Measurements from ENCODE around the gene AGFG2. TPM values are rescaled to one million over a fixed set of nuclear protein-coding genes. Genes with fewer than 3 reads are reported as not detected.
A peak's percentile ranks its signal among the peaks of the same experiment; 100 is the strongest.

AGFG2 gene
- total RNA-seq, 1 donor from 2014 or later = 4.0 TPM

GRCh38 chr7:100582041-100582579, 43.1 kb downstream of the AGFG2 start:
- TF ChIP-seq CTCF (IDR thresholded peaks at IDR 0.05; ENCODE audit: insufficient read depth, low read length, poor library complexity, severe bottlenecking) = no peak
- Histone ChIP-seq H3K36me3 (ENCODE audit: control insufficient read depth, insufficient read depth, low read length) (peaks cover 4% of the 10 kb centered on the region), H3K4me3 (ENCODE audit: low read depth, low read length) (no peak overlapping the region), H3K27me3 (ENCODE audit: control insufficient read depth, insufficient read depth, low read length) (no peaks in the 10 kb centered on the region)
- no peak for DNase-seq (ENCODE audit: low read depth)

GRCh38 chr7:100582650-100583049, 43.6 kb downstream of the AGFG2 start:
- Histone ChIP-seq H3K4me3 (ENCODE audit: low read depth, low read length) (no peak overlapping the region), H3K36me3 (ENCODE audit: control insufficient read depth, insufficient read depth, low read length) (peaks cover 4% of the 10 kb centered on the region), H3K27me3 (ENCODE audit: control insufficient read depth, insufficient read depth, low read length) (no peaks in the 10 kb centered on the region)
- DNase-seq (ENCODE audit: low read depth) = no peak
- TF ChIP-seq CTCF (IDR thresholded peaks at IDR 0.05; ENCODE audit: insufficient read depth, low read length, poor library complexity, severe bottlenecking) = no peak

- Histone ChIP-seq H3K36me3 (ENCODE audit: control insufficient read depth, insufficient read depth, low read length) (peaks cover 4% of the 10 kb centered on the region), H3K27me3 (ENCODE audit: control insufficient read depth, insufficient read depth, low read length) (no peaks in the 10 kb centered on the region), H3K4me3 (ENCODE audit: low read depth, low read length) (no peak overlapping the region)
- TF ChIP-seq CTCF (IDR thresholded peaks at IDR 0.05; ENCODE audit: insufficient read depth, low read length, poor library complexity, severe bottlenecking) = no peak
- no peak for DNase-seq (ENCODE audit: low read depth)
Measured at GRCh38 chr7:100583132-100584053, 44.4 kb downstream of the AGFG2 start.

GRCh38 chr7:100584054-100584682, 45.2 kb downstream of the AGFG2 start:
- DNase-seq (ENCODE audit: low read depth) = no peak
- Histone ChIP-seq H3K4me3 (ENCODE audit: low read depth, low read length) (peak overlapping the region; percentile 98), H3K36me3 (ENCODE audit: control insufficient read depth, insufficient read depth, low read length) (peaks cover 4% of the 10 kb centered on the region), H3K27me3 (ENCODE audit: control insufficient read depth, insufficient read depth, low read length) (no peaks in the 10 kb centered on the region)
- no peak for TF ChIP-seq CTCF (IDR thresholded peaks at IDR 0.05; ENCODE audit: insufficient read depth, low read length, poor library complexity, severe bottlenecking)

GRCh38 chr7:100584683-100585510, 45.9 kb downstream of the AGFG2 start:
- DNase-seq (ENCODE audit: low read depth) = no peak
- TF ChIP-seq CTCF (IDR thresholded peaks at IDR 0.05; ENCODE audit: insufficient read depth, low read length, poor library complexity, severe bottlenecking) = no peak
- peaks cover 2% of the 10 kb centered on the region for H3K36me3 ChIP-seq (ENCODE audit: control insufficient read depth, insufficient read depth, low read length)
- peaks cover 2% of the 10 kb centered on the region for H3K27me3 ChIP-seq (ENCODE audit: control insufficient read depth, insufficient read depth, low read length)
- H3K4me3 ChIP-seq (ENCODE audit: low read depth, low read length) = peak overlapping the region; percentile 98
